Smooth muscle cell (in vitro differentiated cells): ENCODE measurements around the gene PRRC2A. TPM values are rescaled to one million over a fixed set of nuclear protein-coding genes. Genes with fewer than 3 reads are reported as not detected.

Source experiments
- DNase-seq: peaks from one replicate; lab custom pipeline; 2025; ENCODE audit not compliant: unreplicated experiment; lab: John Stamatoyannopoulos, UW
- H2AFZ ChIP-seq: fragments of 200-600 bp; sonication (generic); 2 replicates; pipeline ENCODE4 v1.6.0; 2016; ENCODE audit warnings: antibody characterized with exemption, low read depth, mild to moderate bottlenecking
- H3F3A ChIP-seq: fragments of 200-600 bp; sonication (generic); 2 replicates; pipeline ENCODE4 v1.6.0; 2017; ENCODE audit warnings: antibody characterized with exemption, low read depth
- H3K27ac ChIP-seq: fragments of 200-600 bp; sonication (generic); 2 replicates; pipeline ENCODE4 v1.5.1; 2016; ENCODE audit warnings: low read depth, mild to moderate bottlenecking
- H3K27me3 ChIP-seq: fragments of 200-600 bp; sonication (generic); 2 replicates; pipeline ENCODE4 v1.6.1; 2016; ENCODE audit warnings: low read depth, mild to moderate bottlenecking
- H3K36me3 ChIP-seq: fragments of 200-600 bp; sonication (generic); 2 replicates; pipeline ENCODE4 v1.5.1; 2016; ENCODE audit warnings: low read depth
- H3K4me1 ChIP-seq: fragments of 200-600 bp; sonication (generic); 2 replicates; pipeline ENCODE4 v1.5.1; 2016; ENCODE audit warnings: low read depth
- H3K4me2 ChIP-seq: fragments of 200-600 bp; sonication (generic); 2 replicates; pipeline ENCODE4 v1.6.0; 2016; ENCODE audit warnings: mild to moderate bottlenecking
- H3K4me3 ChIP-seq: fragments of 200-600 bp; sonication (generic); 2 replicates; pipeline ENCODE4 v1.5.1; 2016; ENCODE audit warnings: mild to moderate bottlenecking
- H3K79me2 ChIP-seq: fragments of 200-600 bp; sonication (generic); 2 replicates; pipeline ENCODE4 v1.6.0; 2016; ENCODE audit warnings: low read depth, mild to moderate bottlenecking
- H3K9ac ChIP-seq: fragments of 200-600 bp; sonication (generic); 2 replicates; pipeline ENCODE4 v1.6.0; 2016; ENCODE audit warnings: low read depth
- H3K9me3 ChIP-seq: fragments of 200-600 bp; sonication (generic); replicated peaks from 2 replicates; pipeline ENCODE4 v1.5.1; 2016; ENCODE audit warnings: low read depth
- H4K20me1 ChIP-seq: fragments of 200-600 bp; sonication (generic); 2 replicates; pipeline ENCODE4 v1.6.0; 2016; ENCODE audit warnings: low read depth
- WGBS: methylation state at CpG from one replicate; pipeline ENCODE4 v1.1.7; 2016; ENCODE audit warnings: low lambda C conversion rate; 5-methylcytosine and 5-hydroxymethylcytosine counted together
- polyA plus RNA-seq: library from polyadenylated mRNA; unstranded; fragments of >200 nt; fragmentation: Nextera tagmentation; extraction: Ambion mirVana; gene quantifications from 2 replicates; pipeline ENCODE4 v1.2.1, GENCODE V29; 2016
- total RNA-seq: library from RNA; depleted of rRNA; stranded (reverse); fragments of >200 nt; gene quantifications from 2 replicates; pipeline ENCODE4 v1.2.3, GENCODE V29; 2014
- TF ChIP-seq, protein P1 (sequence below): fragments of 200-600 bp; sonication (generic); IDR thresholded peaks from 2 replicates; pipeline ENCODE4 v1.5.1; 2017; ENCODE audit warnings: borderline replicate concordance, mild to moderate bottlenecking, antibody characterized with exemption; ENCODE audit not compliant: insufficient read depth, poor library complexity, severe bottlenecking

The PRRC2A gene
- total and polyA plus RNA-seq, 2 experiments from 2014 or later: 47.6 to 58.0 TPM

DNA sequence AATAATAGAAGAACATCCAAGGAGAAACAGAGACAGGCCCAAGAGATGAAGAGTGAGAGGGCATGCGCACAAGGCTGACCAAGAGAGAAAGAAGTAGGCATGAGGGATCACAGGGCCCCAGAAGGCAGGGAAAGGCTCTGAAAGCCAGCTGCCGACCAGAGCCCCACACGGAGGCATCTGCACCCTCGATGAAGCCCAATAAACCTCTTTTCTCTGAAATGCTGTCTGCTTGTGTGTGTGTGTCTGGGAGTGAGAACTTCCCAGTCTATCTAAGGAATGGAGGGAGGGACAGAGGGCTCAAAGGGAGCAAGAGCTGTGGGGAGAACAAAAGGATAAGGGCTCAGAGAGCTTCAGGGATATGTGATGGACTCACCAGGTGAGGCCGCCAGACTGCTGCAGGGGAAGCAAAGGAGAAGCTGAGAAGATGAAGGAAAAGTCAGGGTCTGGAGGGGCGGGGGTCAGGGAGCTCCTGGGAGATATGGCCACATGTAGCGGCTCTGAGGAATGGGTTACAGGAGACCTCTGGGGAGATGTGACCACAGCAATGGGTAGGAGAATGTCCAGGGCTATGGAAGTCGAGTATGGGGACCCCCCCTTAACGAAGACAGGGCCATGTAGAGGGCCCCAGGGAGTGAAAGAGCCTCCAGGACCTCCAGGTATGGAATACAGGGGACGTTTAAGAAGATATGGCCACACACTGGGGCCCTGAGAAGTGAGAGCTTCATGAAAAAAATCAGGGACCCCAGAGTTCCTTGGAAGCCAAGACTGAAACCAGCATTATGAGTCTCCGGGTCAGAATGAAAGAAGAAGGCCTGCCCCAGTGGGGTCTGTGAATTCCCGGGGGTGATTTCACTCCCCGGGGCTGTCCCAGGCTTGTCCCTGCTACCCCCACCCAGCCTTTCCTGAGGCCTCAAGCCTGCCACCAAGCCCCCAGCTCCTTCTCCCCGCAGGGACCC, 46.1 kb upstream of the PRRC2A start:
- H2AFZ ChIP-seq: no peak overlapping the region
- H3K79me2 ChIP-seq: no peaks in the 10 kb centered on the region
- H3K27ac ChIP-seq: no peak overlapping the region
- H4K20me1 ChIP-seq: no peaks in the 10 kb centered on the region
- TF ChIP-seq, protein P1, sequence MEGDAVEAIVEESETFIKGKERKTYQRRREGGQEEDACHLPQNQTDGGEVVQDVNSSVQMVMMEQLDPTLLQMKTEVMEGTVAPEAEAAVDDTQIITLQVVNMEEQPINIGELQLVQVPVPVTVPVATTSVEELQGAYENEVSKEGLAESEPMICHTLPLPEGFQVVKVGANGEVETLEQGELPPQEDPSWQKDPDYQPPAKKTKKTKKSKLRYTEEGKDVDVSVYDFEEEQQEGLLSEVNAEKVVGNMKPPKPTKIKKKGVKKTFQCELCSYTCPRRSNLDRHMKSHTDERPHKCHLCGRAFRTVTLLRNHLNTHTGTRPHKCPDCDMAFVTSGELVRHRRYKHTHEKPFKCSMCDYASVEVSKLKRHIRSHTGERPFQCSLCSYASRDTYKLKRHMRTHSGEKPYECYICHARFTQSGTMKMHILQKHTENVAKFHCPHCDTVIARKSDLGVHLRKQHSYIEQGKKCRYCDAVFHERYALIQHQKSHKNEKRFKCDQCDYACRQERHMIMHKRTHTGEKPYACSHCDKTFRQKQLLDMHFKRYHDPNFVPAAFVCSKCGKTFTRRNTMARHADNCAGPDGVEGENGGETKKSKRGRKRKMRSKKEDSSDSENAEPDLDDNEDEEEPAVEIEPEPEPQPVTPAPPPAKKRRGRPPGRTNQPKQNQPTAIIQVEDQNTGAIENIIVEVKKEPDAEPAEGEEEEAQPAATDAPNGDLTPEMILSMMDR: no peak
- H3K4me3 ChIP-seq: no peak overlapping the region
- no peak for DNase-seq
- H3K36me3 ChIP-seq: no peaks in the 10 kb centered on the region
- no peaks in the 10 kb centered on the region for H3F3A ChIP-seq
- H3K9me3 ChIP-seq: no peaks in the 10 kb centered on the region
- H3K4me1 ChIP-seq: no peaks in the 10 kb centered on the region
- no peak overlapping the region for H3K4me2 ChIP-seq
- 77% methylated on average over 13 of the region's 14 CpGs for WGBS
- no peak overlapping the region for H3K9ac ChIP-seq
- no peaks in the 10 kb centered on the region for H3K27me3 ChIP-seq

DNA sequence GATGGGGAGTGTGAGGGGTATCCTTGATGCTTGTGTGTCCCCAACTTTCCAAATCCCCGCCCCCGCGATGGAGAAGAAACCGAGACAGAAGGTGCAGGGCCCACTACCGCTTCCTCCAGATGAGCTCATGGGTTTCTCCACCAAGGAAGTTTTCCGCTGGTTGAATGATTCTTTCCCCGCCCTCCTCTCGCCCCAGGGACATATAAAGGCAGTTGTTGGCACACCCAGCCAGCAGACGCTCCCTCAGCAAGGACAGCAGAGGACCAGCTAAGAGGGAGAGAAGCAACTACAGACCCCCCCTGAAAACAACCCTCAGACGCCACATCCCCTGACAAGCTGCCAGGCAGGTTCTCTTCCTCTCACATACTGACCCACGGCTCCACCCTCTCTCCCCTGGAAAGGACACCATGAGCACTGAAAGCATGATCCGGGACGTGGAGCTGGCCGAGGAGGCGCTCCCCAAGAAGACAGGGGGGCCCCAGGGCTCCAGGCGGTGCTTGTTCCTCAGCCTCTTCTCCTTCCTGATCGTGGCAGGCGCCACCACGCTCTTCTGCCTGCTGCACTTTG, 45.1 kb upstream of the PRRC2A start, which contains the start of gene TNF:
Gene TNF (plus strand): TSS at position 231 of the 567 bp plus-strand sequence. CDS start 177 bp downstream, at position 408.
- Histone ChIP-seq H3K4me3 (no peak within 1 kb of the TSS), H3K9me3 (no peaks in the 10 kb centered on the region), H3K27me3 (no peaks in the 10 kb centered on the region), H3K27ac (no peak within 1 kb of the TSS), H4K20me1 (no peaks in the 10 kb centered on the region), H3K79me2 (no peaks in the 10 kb centered on the region), H3K4me2 (no peak within 1 kb of the TSS), H3K4me1 (no peaks in the 10 kb centered on the region), H3K36me3 (no peaks in the 10 kb centered on the region), H3K9ac (no peak within 1 kb of the TSS), H2AFZ (no peak within 1 kb of the TSS), H3F3A (no peaks in the 10 kb centered on the region)
- TF ChIP-seq, protein P1: no peak
- no peak for DNase-seq
- 85% methylated on average over 19 of the region's 19 CpGs for WGBS

DNA sequence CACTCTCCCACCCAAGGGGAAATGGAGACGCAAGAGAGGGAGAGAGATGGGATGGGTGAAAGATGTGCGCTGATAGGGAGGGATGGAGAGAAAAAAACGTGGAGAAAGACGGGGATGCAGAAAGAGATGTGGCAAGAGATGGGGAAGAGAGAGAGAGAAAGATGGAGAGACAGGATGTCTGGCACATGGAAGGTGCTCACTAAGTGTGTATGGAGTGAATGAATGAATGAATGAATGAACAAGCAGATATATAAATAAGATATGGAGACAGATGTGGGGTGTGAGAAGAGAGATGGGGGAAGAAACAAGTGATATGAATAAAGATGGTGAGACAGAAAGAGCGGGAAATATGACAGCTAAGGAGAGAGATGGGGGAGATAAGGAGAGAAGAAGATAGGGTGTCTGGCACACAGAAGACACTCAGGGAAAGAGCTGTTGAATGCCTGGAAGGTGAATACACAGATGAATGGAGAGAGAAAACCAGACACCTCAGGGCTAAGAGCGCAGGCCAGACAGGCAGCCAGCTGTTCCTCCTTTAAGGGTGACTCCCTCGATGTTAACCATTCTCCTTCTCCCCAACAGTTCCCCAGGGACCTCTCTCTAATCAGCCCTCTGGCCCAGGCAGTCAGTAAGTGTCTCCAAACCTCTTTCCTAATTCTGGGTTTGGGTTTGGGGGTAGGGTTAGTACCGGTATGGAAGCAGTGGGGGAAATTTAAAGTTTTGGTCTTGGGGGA, 44.4 kb upstream of the PRRC2A start:
- 75% methylated on average over 8 of the region's 8 CpGs for WGBS
- no peak for DNase-seq
- H3F3A ChIP-seq: no peaks in the 10 kb centered on the region
- no peak overlapping the region for H3K4me2 ChIP-seq
- no peak overlapping the region for H2AFZ ChIP-seq
- H3K27ac ChIP-seq: no peak overlapping the region
- TF ChIP-seq, protein P1: no peak
- no peaks in the 10 kb centered on the region for H3K36me3 ChIP-seq
- H4K20me1 ChIP-seq: no peaks in the 10 kb centered on the region
- no peaks in the 10 kb centered on the region for H3K9me3 ChIP-seq
- no peak overlapping the region for H3K9ac ChIP-seq
- H3K4me1 ChIP-seq: no peaks in the 10 kb centered on the region
- H3K27me3 ChIP-seq: no peaks in the 10 kb centered on the region
- no peaks in the 10 kb centered on the region for H3K79me2 ChIP-seq
- H3K4me3 ChIP-seq: no peak overlapping the region
